Lung (tissue), 12 donors: Measurements from ENCODE around the gene MYNN. TPM values are rescaled to one million over a fixed set of nuclear protein-coding genes. Genes with fewer than 3 reads are reported as not detected.

ENCODE experiments used
- ATAC-seq: fragments of 200-7000 bp; cut with Tn5 transposase; one replicate; pipeline ENCODE4 v1.9.1; 2020; ENCODE audit warnings: moderate number of reproducible peaks; ENCODE audit not compliant: insufficient read depth, low FRiP score
- DNase-seq, 3 donors: peaks; one replicate each; pipeline ENCODE4 v3.0.0-alpha.2; 2013 to 2017
- H3K27ac ChIP-seq, 2 donors: one replicate each; pipeline ENCODE4 v1.5.1; 2013; ENCODE audit warnings: mild to moderate bottlenecking in 2 of 2, moderate library complexity in 2 of 2, control low read depth in 1 of 2, inconsistent platforms in 1 of 2, low read depth in 1 of 2, low read length in 1 of 2
- H3K27me3 ChIP-seq, 3 donors: one replicate each; pipeline ENCODE4 v1.5.1; 2013; ENCODE audit warnings: low read length in 2 of 3; ENCODE audit not compliant: control insufficient read depth in 3 of 3, insufficient read depth in 3 of 3
- H3K36me3 ChIP-seq, 4 donors: one replicate each; pipeline ENCODE4 v1.5.1; 2013; ENCODE audit warnings: low read length in 4 of 4, mild to moderate bottlenecking in 1 of 4, moderate library complexity in 1 of 4; ENCODE audit not compliant: control insufficient read depth in 4 of 4, insufficient read depth in 4 of 4
- H3K4me1 ChIP-seq, 5 donors: one replicate each; pipeline ENCODE4 v1.5.1; 2013; ENCODE audit warnings: low read length in 5 of 5, mild to moderate bottlenecking in 2 of 5, moderate library complexity in 1 of 5; ENCODE audit not compliant: control insufficient read depth in 5 of 5, insufficient read depth in 5 of 5
- H3K4me3 ChIP-seq: one replicate; pipeline ENCODE4 v1.5.1; 2013; ENCODE audit warnings: mild to moderate bottlenecking, control low read depth, moderate library complexity
- H3K9ac ChIP-seq, 2 donors: one replicate each; pipeline ENCODE4 v1.5.1; 2013; ENCODE audit warnings: low read length in 2 of 2, control low read depth in 1 of 2; ENCODE audit not compliant: insufficient read depth in 1 of 2
- H3K9me3 ChIP-seq, 4 donors: one replicate each; pipeline ENCODE4 v1.5.1; 2013; ENCODE audit warnings: low read length in 3 of 4, mild to moderate bottlenecking in 1 of 4, moderate library complexity in 1 of 4; ENCODE audit not compliant: control insufficient read depth in 4 of 4, insufficient read depth in 3 of 4
- WGBS, 2 donors: extraction: QIAGEN DNeasy Blood & Tissue Kit; methylation state at CpG; one replicate each; pipeline ENCODE4 v1.1.7; 2013; 5-methylcytosine and 5-hydroxymethylcytosine counted together
- polyA plus RNA-seq, 2 donors: library from polyadenylated mRNA; stranded (reverse); fragments of 200-250 nt; gene quantifications; one replicate each; pipeline ENCODE4 v1.2.1, GENCODE V29; 2013
- total RNA-seq, 2 donors: library from RNA; depleted of rRNA in 1 of 2; stranded (reverse); fragments of >200 nt in 1 of 2; gene quantifications; one replicate each; pipeline ENCODE4 v1.2.1, GENCODE V29; 2014 to 2021
- TF ChIP-seq, protein P1 (sequence below): IDR thresholded peaks from 2 replicates; pipeline ENCODE4 v1.5.1; 2012; ENCODE audit warnings: mild to moderate bottlenecking; ENCODE audit errors: control extremely low read depth, extremely low read depth
- donor health status: control.
- donor health status: control.
- donor health status: Bipolar disorder and iron deficiency.
- donor health status: healthy.
- donor health status: DM: yes; HTN: yes; CAD: no.

MYNN gene
- total and polyA plus RNA-seq, 4 donors = 8.1 to 32.1 (median 10.0) TPM

GRCh38 chr3:169836078-169836941 lies 63.1 kb downstream of the MYNN start:
- H3K27ac ChIP-seq = peak overlapping the region in 1 of 2 donors; percentile 33
- ATAC-seq (peak; percentile 57), DNase-seq (no peak)
- H3K36me3 ChIP-seq = no peaks in the 10 kb centered on the region
- no peak overlapping the region for H3K9ac ChIP-seq
- H3K4me3 ChIP-seq = no peak overlapping the region
- H3K27me3 ChIP-seq = no peaks in the 10 kb centered on the region
- no peaks in the 10 kb centered on the region for H3K9me3 ChIP-seq
- TF ChIP-seq, protein P1, sequence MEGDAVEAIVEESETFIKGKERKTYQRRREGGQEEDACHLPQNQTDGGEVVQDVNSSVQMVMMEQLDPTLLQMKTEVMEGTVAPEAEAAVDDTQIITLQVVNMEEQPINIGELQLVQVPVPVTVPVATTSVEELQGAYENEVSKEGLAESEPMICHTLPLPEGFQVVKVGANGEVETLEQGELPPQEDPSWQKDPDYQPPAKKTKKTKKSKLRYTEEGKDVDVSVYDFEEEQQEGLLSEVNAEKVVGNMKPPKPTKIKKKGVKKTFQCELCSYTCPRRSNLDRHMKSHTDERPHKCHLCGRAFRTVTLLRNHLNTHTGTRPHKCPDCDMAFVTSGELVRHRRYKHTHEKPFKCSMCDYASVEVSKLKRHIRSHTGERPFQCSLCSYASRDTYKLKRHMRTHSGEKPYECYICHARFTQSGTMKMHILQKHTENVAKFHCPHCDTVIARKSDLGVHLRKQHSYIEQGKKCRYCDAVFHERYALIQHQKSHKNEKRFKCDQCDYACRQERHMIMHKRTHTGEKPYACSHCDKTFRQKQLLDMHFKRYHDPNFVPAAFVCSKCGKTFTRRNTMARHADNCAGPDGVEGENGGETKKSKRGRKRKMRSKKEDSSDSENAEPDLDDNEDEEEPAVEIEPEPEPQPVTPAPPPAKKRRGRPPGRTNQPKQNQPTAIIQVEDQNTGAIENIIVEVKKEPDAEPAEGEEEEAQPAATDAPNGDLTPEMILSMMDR = no peak
- peaks cover 0 to 9% (median 0%) of the 10 kb centered on the region in 5 donors for H3K4me1 ChIP-seq
- WGBS, 2 donors = 75 to 86% methylated on average over 5 of the region's 5 CpGs

DNA sequence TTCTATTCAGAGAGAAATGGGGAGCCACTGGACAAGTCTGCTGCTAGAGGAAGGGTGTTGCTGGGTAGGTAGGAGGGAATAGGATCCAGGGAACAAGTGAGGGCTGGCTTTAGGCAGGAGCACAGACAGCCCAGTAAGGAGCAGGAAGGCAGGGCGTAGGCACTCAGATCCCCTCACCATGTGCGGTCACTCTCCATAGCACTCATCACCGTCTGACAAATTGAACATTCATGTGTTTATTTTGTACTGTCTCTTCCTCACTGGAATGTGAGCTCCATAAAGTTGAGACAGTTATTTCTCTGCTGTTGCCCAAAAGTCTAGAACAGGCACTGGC lies 63.7 kb downstream of the MYNN start:
- TF ChIP-seq, protein P1 = no peak
- no peaks in the 10 kb centered on the region for H3K36me3 ChIP-seq
- H3K27ac ChIP-seq = peak overlapping the region in 1 of 2 donors; percentile 33
- DNase-seq = peak in 1 of 3 donors; percentile 29
- H3K27me3 ChIP-seq = no peaks in the 10 kb centered on the region
- no peaks in the 10 kb centered on the region for H3K9me3 ChIP-seq
- H3K4me1 ChIP-seq = peaks cover 0 to 11% (median 0%) of the 10 kb centered on the region in 5 donors
- H3K9ac ChIP-seq = no peak overlapping the region
- WGBS, 2 donors = 81 to 82% methylated on average over 3 of the region's 3 CpGs
- no peak overlapping the region for H3K4me3 ChIP-seq
- ATAC-seq = no peak

DNA sequence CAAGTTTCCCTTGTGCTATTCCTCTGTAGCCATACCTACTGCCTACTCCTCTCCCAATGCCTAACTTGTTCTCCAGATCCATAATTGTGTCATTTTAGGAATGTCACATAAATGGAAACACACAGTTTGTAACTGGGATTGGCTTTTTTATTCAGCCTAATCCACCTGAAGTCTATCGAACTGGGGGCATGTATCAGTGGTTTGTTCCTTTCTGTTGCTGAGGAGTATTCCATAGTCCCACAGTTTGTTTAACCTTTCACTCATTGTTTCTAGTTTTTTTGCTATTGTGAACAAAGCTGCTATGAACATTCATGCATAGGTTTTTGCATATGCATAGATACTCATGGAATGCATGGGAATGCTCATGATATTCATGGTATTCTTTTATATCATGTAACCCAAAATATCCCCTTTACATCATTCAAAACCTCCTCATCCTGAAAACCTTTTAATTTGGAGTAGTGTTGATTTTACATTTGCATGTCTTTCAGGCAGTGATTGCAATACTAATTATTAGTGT lies 65.4 kb downstream of the MYNN start:
- Histone ChIP-seq H3K9ac (no peak overlapping the region), H3K36me3 (no peaks in the 10 kb centered on the region), H3K4me1 (peaks cover 0 to 11% (median 0%) of the 10 kb centered on the region in 5 donors), H3K9me3 (no peaks in the 10 kb centered on the region), H3K27me3 (no peaks in the 10 kb centered on the region), H3K27ac (no peak overlapping the region), H3K4me3 (no peak overlapping the region)
- ATAC-seq (no peak), DNase-seq (no peak)
- 92 to 97% methylated on average over 1 of the region's 1 CpG for WGBS, 2 donors
- TF ChIP-seq, protein P1 = no peak

Other genes with a start within 250 kb of the MYNN start
- gene MECOM, start 109.7 kb upstream of the MYNN start, total RNA-seq = 100 to 1,000 TPM in 1 of 2 donors, 10 to 100 TPM in 1; 93.9 to 135 TPM
- gene MECOM, start 109.7 kb upstream of the MYNN start, polyA plus RNA-seq = 10 to 100 TPM; 21.9 to 23.6 TPM
- 10 to 100 TPM; 12.4 to 45.7 TPM for gene TERC, start 8.3 kb upstream of the MYNN start, total RNA-seq
- under 1 TPM in 1 of 2 donors, not detected in 1; 0.16 TPM for gene TERC, start 8.3 kb upstream of the MYNN start, polyA plus RNA-seq
- 1 to 10 TPM; 3.0 to 3.2 TPM for gene ACTRT3, start 3.8 kb upstream of the MYNN start, total RNA-seq
- gene ACTRT3, start 3.8 kb upstream of the MYNN start, polyA plus RNA-seq = 1 to 10 TPM; 1.0 to 2.5 TPM
- gene LRRIQ4, start 39.5 kb downstream of the MYNN start, total RNA-seq = under 1 TPM in 1 of 2 donors, not detected in 1; 0.09 TPM
- under 1 TPM in 1 of 2 donors, not detected in 1; 0.03 TPM for gene LRRIQ4, start 39.5 kb downstream of the MYNN start, polyA plus RNA-seq
- gene LRRC34, start 39.5 kb downstream of the MYNN start, total RNA-seq = 10 to 100 TPM in 1 of 2 donors, 1 to 10 TPM in 1; 9.1 to 17.5 TPM
- 1 to 10 TPM; 2.9 to 4.6 TPM for gene LRRC34, start 39.5 kb downstream of the MYNN start, polyA plus RNA-seq
- gene LRRC31, start 96.5 kb downstream of the MYNN start, total RNA-seq = under 1 TPM; 0.14 to 0.43 TPM
- 1 to 10 TPM in 1 of 2 donors, under 1 TPM in 1; 0.08 to 1.0 TPM for gene LRRC31, start 96.5 kb downstream of the MYNN start, polyA plus RNA-seq
- gene SAMD7, start 138.2 kb downstream of the MYNN start, total RNA-seq = not detected
- not detected for gene SAMD7, start 138.2 kb downstream of the MYNN start, polyA plus RNA-seq
- 10 to 100 TPM; 69.9 to 96.5 TPM for gene SEC62, start 193.4 kb downstream of the MYNN start, total RNA-seq
- gene SEC62, start 193.4 kb downstream of the MYNN start, polyA plus RNA-seq = 10 to 100 TPM; 55.2 to 55.5 TPM